ENCODE data around the gene ZC3H4. TPM values are rescaled to one million over a fixed set of nuclear protein-coding genes. Genes with fewer than 3 reads are reported as not detected.
A peak's percentile ranks its signal among the peaks of the same experiment; 100 is the strongest.

The ZC3H4 gene
- total RNA-seq, 1 experiment from 2014 or later, result 105 TPM

DNA sequence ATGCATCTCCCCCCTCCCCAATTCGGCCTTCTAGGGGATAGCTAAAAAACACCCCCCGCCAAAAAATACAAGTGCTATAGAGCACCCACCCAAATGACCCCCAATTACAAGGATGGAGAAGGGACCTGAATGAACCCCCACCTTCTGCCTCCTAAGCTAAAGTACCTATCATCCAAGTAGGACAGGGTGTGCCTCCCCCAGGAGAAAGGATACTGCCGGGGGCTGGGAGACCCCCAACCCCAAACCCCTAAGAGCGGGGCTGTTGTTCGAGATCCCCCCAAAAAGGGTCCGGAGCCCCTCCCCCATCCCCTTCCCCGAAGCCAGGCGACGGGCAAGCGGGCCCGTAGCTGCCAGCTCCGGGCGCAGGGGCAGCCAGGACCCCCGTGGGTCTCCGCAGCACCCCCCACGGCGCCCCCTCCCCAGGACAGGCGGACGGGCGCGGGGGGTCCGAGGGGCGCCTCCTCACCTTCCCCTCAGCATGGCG, 1.9 kb downstream of the ZC3H4 start:
- Mint-ChIP-seq H3K27ac (peak overlapping the region; percentile 96 to 100 (median 98)), H3K9me3 (no peaks in the 10 kb centered on the region; a peak in 1 of 5 replicates), H3K4me1 (peaks cover 43 to 44% of the 10 kb centered on the region in 2 experiments), H3K4me3 (peak overlapping the region; percentile 91 to 98), H3K36me3 (ENCODE audit: insufficient read depth in 1 of 3, low read depth in 3 of 3) (peaks cover 15 to 35% (median 29%) of the 10 kb centered on the region in 3 experiments), H3K27me3 (ENCODE audit: low read depth) (peaks cover 5% of the 10 kb centered on the region; the same call in 1 of the 2 replicates)
- Histone ChIP-seq H3K4me1 (ENCODE audit: insufficient read depth, low read length) (peaks cover 11% of the 10 kb centered on the region), H2BK5ac (ENCODE audit: insufficient read length, low read length) (peak overlapping the region; percentile 69), H2AFZ (ENCODE audit: low read length) (no peak overlapping the region), H4K8ac (replicated peaks; ENCODE audit: insufficient read length, low read depth, low read length) (no peak overlapping the region), H3K9me3 (ENCODE audit: control insufficient read depth, low read depth, low read length) (no peaks in the 10 kb centered on the region), H2BK15ac (ENCODE audit: low read depth, low read length) (no peak overlapping the region), H3K27me3 (ENCODE audit: insufficient read depth, low read length) (no peaks in the 10 kb centered on the region), H3K4ac (ENCODE audit: low read depth, low read length) (peak overlapping the region; percentile 67; the same call in 1 of the 2 replicates), H3K4me2 (ENCODE audit: insufficient read depth, insufficient read length, low read length) (peak overlapping the region; percentile 61), H3K23ac (ENCODE audit: insufficient read length, low read depth, low read length) (no peak overlapping the region), H2AK5ac (ENCODE audit: insufficient read length, low read length) (no peak overlapping the region), H3K27ac (ENCODE audit: insufficient read length, low read depth, low read length) (peak overlapping the region; percentile 88), H4K91ac (ENCODE audit: insufficient read length, low read depth, low read length) (peak overlapping the region; percentile 86), H4K20me1 (ENCODE audit: control insufficient read depth, insufficient read depth, insufficient read length) (no peaks in the 10 kb centered on the region), H2BK120ac (ENCODE audit: low read depth, low read length, poor library complexity, severe bottlenecking) (peak overlapping the region; percentile 89), H3K79me2 (ENCODE audit: insufficient read depth, low read length) (peaks cover 9% of the 10 kb centered on the region; the same call in 1 of the 2 replicates), H3K56ac (ENCODE audit: insufficient read length, low read depth, low read length) (no peak overlapping the region), H3K79me1 (ENCODE audit: insufficient read depth, low read depth, low read length, poor library complexity, severe bottlenecking) (no peaks in the 10 kb centered on the region), H3K23me2 (ENCODE audit: insufficient read length, low read depth, low read length, poor library complexity, severe bottlenecking) (peaks cover 25% of the 10 kb centered on the region), H3K14ac (ENCODE audit: insufficient read depth, low read length) (peak overlapping the region; percentile 89), H2BK12ac (ENCODE audit: insufficient read length, low read depth, low read length) (peak overlapping the region; percentile 66), H4K5ac (ENCODE audit: insufficient read length, low read depth, low read length) (peak overlapping the region; percentile 98), H3K9ac (ENCODE audit: extremely low read depth, insufficient read length, low read length) (peak overlapping the region; percentile 92), H3K18ac (ENCODE audit: insufficient read length, low read depth, low read length) (peak overlapping the region; percentile 99), H2BK20ac (ENCODE audit: low read depth, low read length, poor library complexity, severe bottlenecking) (no peak overlapping the region), H3T11ph (ENCODE audit: low read length) (no peak overlapping the region)
- WGBS (ENCODE audit: extremely low coverage, insufficient read length, low lambda C conversion rate), result no CpG with 5 or more reads among the region's 24 CpGs
- no peak for DNase-seq
- TF ChIP-seq, protein P1, sequence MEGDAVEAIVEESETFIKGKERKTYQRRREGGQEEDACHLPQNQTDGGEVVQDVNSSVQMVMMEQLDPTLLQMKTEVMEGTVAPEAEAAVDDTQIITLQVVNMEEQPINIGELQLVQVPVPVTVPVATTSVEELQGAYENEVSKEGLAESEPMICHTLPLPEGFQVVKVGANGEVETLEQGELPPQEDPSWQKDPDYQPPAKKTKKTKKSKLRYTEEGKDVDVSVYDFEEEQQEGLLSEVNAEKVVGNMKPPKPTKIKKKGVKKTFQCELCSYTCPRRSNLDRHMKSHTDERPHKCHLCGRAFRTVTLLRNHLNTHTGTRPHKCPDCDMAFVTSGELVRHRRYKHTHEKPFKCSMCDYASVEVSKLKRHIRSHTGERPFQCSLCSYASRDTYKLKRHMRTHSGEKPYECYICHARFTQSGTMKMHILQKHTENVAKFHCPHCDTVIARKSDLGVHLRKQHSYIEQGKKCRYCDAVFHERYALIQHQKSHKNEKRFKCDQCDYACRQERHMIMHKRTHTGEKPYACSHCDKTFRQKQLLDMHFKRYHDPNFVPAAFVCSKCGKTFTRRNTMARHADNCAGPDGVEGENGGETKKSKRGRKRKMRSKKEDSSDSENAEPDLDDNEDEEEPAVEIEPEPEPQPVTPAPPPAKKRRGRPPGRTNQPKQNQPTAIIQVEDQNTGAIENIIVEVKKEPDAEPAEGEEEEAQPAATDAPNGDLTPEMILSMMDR (conservative IDR thresholded peaks at IDR 0.05), result no peak

Measured in H9 (cell line).